HepG2 (cell line): ENCODE results near the gene EEFSEC. TPM values are rescaled to one million over a fixed set of nuclear protein-coding genes. Genes with fewer than 3 reads are reported as not detected.

Source experiments
- ATAC-seq: fragments of 200-7000 bp; cut with Tn5 transposase; 3 replicates; pipeline ENCODE4 v1.9.1; 2020; ENCODE audit warnings: mild to moderate bottlenecking, moderate library complexity
- BruUV-seq: library from RNA; stranded (reverse); fragments of 400-500 nt; replicated peaks from 2 replicates; lab custom pipeline; 2021; lab: Mats Ljungman, UMichigan
- CTCF ChIA-PET: fragments of 300-600 bp; formaldehyde crosslinking; extraction: SDS; loops from one replicate; lab custom pipeline; 2021; ENCODE audit warnings: low total read pairs, inconsistent platforms, low intra/inter-chr PET ratio; lab: Yijun Ruan, JAX
- POLR2A ChIA-PET: fragments of 350-600 bp; sonication (Branson Sonifier 250); formaldehyde crosslinking; loops from one replicate; lab custom pipeline; 2020; ENCODE audit warnings: antibody characterized with exemption, inconsistent platforms; lab: Yijun Ruan, JAX
- DNase-seq: peaks from one replicate; pipeline ENCODE4 v3.0.0-alpha.2; 2015; ENCODE audit warnings: low spot score
- FAIRE-seq: peaks from 3 replicates; lab custom pipeline; 2011; peaks lifted over from hg19 to GRCh38; lab: Jason Lieb, UNC
- H2AFZ ChIP-seq: one replicate; pipeline ENCODE4 v1.6.1; 2011; ENCODE audit warnings: low read length, inconsistent platforms
- H3K27ac ChIP-seq: fragments of 300-600 bp; 3 replicates; pipeline ENCODE4 v1.8.0; 2011; ENCODE audit warnings: mixed run types, mild to moderate bottlenecking, mixed read lengths, low read length, inconsistent platforms; ENCODE audit not compliant: insufficient read depth; ENCODE audit errors: extremely low read length
- H3K27me3 ChIP-seq, 2 experiments: fragments of 200-600 bp in 1 of 2; 2 replicates in 1 of 2; 3 replicates in 1 of 2; pipeline versions ENCODE4 v1.6.0 to v1.8.0; 2011; ENCODE audit warnings: low read length in 2 of 2, mild to moderate bottlenecking in 2 of 2, moderate library complexity in 2 of 2, inconsistent platforms in 1 of 2; ENCODE audit not compliant: insufficient read depth in 2 of 2, control insufficient read depth in 1 of 2
- H3K36me3 ChIP-seq, 2 experiments: fragments of 200-600 bp in 1 of 2; replicated peaks in 1 of 2; 2 replicates in 1 of 2; 3 replicates in 1 of 2; pipeline versions ENCODE4 v1.5.1 to v1.8.0; 2011; ENCODE audit warnings: low read length in 2 of 2, inconsistent platforms in 1 of 2; ENCODE audit not compliant: insufficient read depth in 2 of 2, control insufficient read depth in 1 of 2
- H3K4me1 ChIP-seq: 2 replicates; pipeline ENCODE4 v1.5.1; 2012; ENCODE audit warnings: low read length, inconsistent platforms; ENCODE audit not compliant: insufficient read depth
- H3K4me2 ChIP-seq: 2 replicates; pipeline ENCODE4 v1.6.0; 2011; ENCODE audit warnings: low read depth, low read length, inconsistent platforms
- H3K4me3 ChIP-seq, 3 experiments: fragments of 200-600 bp in 1 of 3; sonication (generic), shearing (Covaris generic) in 1 of 3; replicated peaks in 1 of 3; 2 replicates each; pipeline ENCODE4 v1.5.1; 2011 to 2016; ENCODE audit warnings: low read length in 3 of 3, inconsistent platforms in 2 of 3, low read depth in 2 of 3, mild to moderate bottlenecking in 2 of 3, control low read depth in 1 of 3, mixed read lengths in 1 of 3; ENCODE audit not compliant: insufficient read depth in 1 of 3
- H3K79me2 ChIP-seq: one replicate; pipeline ENCODE4 v1.6.1; 2011; ENCODE audit warnings: low read length, inconsistent platforms; ENCODE audit not compliant: insufficient read depth
- H3K9ac ChIP-seq: 2 replicates; pipeline ENCODE4 v1.6.0; 2011; ENCODE audit warnings: mild to moderate bottlenecking, low read depth, low read length, inconsistent platforms; ENCODE audit not compliant: insufficient read depth
- H3K9me3 ChIP-seq: 2 replicates; pipeline ENCODE4 v1.5.1; 2012; ENCODE audit warnings: mild to moderate bottlenecking, low read length
- H4K20me1 ChIP-seq: 2 replicates; pipeline ENCODE4 v1.6.0; 2011; ENCODE audit warnings: inconsistent platforms, mild to moderate bottlenecking, low read length, moderate library complexity; ENCODE audit not compliant: insufficient read depth
- ELF1 ChIP-seq: sonication (generic); formaldehyde crosslinking; IDR thresholded peaks from 2 replicates; pipeline ENCODE4 v1.4.0; 2020; ENCODE audit warnings: missing genetic modification reagents
- ETV6 ChIP-seq: sonication (generic); formaldehyde crosslinking; conservative IDR thresholded peaks from 2 replicates; pipeline ENCODE4 v1.4.0; 2020; ENCODE audit warnings: missing genetic modification reagents
- FOXA1 ChIP-seq, 2 experiments: fragments of 450-650 bp in 1 of 2; sonication (generic) in 1 of 2; formaldehyde crosslinking in 1 of 2; IDR thresholded peaks; 2 replicates each; pipeline versions ENCODE4 v1.4.0 to v1.6.1; 2016 to 2020; ENCODE audit warnings: missing genetic modification reagents in 1 of 2
- HOMEZ ChIP-seq: IDR thresholded peaks from 2 replicates; pipeline ENCODE4 v1.6.1; 2016; ENCODE audit warnings: low read depth
- MTF2 ChIP-seq: sonication (generic); formaldehyde crosslinking; IDR thresholded peaks from 2 replicates; pipeline ENCODE4 v1.5.0; 2020; ENCODE audit warnings: missing genetic modification reagents, borderline replicate concordance
- ZBTB7A ChIP-seq: sonication (generic); formaldehyde crosslinking; IDR thresholded peaks from 2 replicates; pipeline ENCODE4 v1.8.0; 2022; ENCODE audit warnings: mild to moderate bottlenecking, missing genetic modification reagents
- ZBTB8A ChIP-seq: sonication (generic); formaldehyde crosslinking; IDR thresholded peaks from 2 replicates; pipeline ENCODE4 v1.4.0; 2020; ENCODE audit warnings: mild to moderate bottlenecking, low read depth, missing genetic modification reagents, borderline replicate concordance
- WGBS: methylation state at CpG from one replicate; pipeline ENCODE4 v1.1.6; 2017; ENCODE audit warnings: low lambda C conversion rate; 5-methylcytosine and 5-hydroxymethylcytosine counted together
- in situ Hi-C: cut with HindIII; loops from 2 replicates; pipeline ENCODE4 v1.10.0; 2017; ENCODE audit warnings: low pct_unique_long_range_greater_than_20kb; ENCODE audit not compliant: extremely low pct_ligation_motif_present
- intact Hi-C: fragments of 100-400 bp; cut with micrococcal nuclease; formaldehyde crosslinking; loops from one replicate; pipeline ENCODE4 v1.10.0; 2022; ENCODE audit not compliant: unreplicated experiment
- polyA plus RNA-seq, 8 experiments: library from polyadenylated mRNA; depleted of rRNA in 3 of 8; stranded (reverse) in 7 of 8; unstranded in 1 of 8; fragments of >200 nt; fragmentation: Illumina TruSeq in 4 of 8; extraction: Trizol in 4 of 8; gene quantifications; 2 replicates each; pipeline versions ENCODE4 v1.2.1 to v1.2.3, GENCODE V29; 2011 to 2016; ENCODE audit warnings: low read depth in 4 of 8, missing spikeins in 1 of 8, mixed read lengths in 1 of 8; ENCODE audit not compliant: insufficient read depth in 1 of 8
- total RNA-seq, 5 experiments: library from RNA; depleted of rRNA; stranded (reverse); fragments of >200 nt; fragmentation: Illumina TruSeq; extraction: Trizol; gene quantifications; 2 replicates each; pipeline ENCODE4 v1.2.3, GENCODE V29; 2016; ENCODE audit warnings: low read depth in 1 of 5
- TF ChIP-seq, protein P1 (sequence below): sonication (generic); formaldehyde crosslinking; IDR thresholded peaks from 2 replicates; pipeline ENCODE4 v1.4.0; 2020; ENCODE audit warnings: mild to moderate bottlenecking, missing genetic modification reagents
- TF ChIP-seq, protein P2 (sequence below): sonication (generic); formaldehyde crosslinking; IDR thresholded peaks from 2 replicates; pipeline ENCODE4 v1.4.0; 2020; ENCODE audit warnings: missing genetic modification reagents
- TF ChIP-seq, protein P3 (sequence below): sonication (generic); formaldehyde crosslinking; IDR thresholded peaks from 2 replicates; pipeline ENCODE4 v1.4.0; 2020; ENCODE audit warnings: missing genetic modification reagents, mild to moderate bottlenecking, borderline replicate concordance
- TF ChIP-seq, protein P4 (sequence below): sonication (generic); formaldehyde crosslinking; IDR thresholded peaks from 2 replicates; pipeline ENCODE4 v1.9.0; 2021; ENCODE audit warnings: missing genetic modification reagents, mild to moderate bottlenecking, borderline replicate concordance

EEFSEC gene
- total and polyA plus RNA-seq, 2 of the 13 experiments (the other 11 are each of a cell fraction or from before 2014, with no cell fraction given), result 6.4 to 24.2 TPM

DNA sequence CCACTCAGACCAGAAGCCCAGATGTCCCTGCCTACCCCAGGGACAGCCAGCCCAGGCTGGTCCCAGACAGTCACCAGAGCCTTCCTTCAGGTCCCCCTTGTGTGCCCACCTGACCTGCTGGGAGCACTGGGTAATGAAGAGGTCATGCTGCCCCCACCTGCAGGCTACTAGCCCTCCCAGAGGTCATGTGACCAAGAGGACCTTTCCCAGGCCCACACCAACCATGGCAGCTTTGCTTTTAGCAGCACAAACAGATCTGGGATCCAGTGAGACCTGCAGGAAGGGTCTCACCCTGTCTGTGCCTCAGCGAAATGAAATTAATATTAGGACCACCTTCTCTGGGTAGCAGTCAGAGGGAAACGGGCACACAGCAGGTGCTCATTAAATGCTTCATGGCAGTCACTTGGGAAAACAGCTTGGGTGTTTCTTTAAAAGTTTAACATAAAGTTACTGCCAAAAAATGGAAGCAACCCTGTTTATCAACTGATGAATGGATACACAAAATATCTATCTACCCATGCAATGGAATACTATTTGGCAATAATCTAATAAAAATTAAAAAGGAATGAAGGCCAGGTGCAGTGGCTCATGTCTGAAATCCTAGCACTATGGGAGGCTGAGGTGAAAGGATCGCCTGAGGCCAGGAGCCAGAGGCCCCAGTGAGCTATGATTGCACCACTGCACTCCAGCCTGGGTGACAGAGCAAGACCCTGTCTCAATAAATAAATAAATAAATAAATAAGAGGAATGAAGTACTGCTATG lies 269.7 kb downstream of the EEFSEC start (continued):
- TF ChIP-seq, protein P1, sequence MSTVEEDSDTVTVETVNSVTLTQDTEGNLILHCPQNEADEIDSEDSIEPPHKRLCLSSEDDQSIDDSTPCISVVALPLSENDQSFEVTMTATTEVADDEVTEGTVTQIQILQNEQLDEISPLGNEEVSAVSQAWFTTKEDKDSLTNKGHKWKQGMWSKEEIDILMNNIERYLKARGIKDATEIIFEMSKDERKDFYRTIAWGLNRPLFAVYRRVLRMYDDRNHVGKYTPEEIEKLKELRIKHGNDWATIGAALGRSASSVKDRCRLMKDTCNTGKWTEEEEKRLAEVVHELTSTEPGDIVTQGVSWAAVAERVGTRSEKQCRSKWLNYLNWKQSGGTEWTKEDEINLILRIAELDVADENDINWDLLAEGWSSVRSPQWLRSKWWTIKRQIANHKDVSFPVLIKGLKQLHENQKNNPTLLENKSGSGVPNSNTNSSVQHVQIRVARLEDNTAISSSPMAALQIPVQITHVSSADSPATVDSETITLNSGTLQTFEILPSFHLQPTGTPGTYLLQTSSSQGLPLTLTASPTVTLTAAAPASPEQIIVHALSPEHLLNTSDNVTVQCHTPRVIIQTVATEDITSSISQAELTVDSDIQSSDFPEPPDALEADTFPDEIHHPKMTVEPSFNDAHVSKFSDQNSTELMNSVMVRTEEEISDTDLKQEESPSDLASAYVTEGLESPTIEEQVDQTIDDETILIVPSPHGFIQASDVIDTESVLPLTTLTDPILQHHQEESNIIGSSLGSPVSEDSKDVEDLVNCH (CRISPR knock-in tag), result no peak

- H3K4me2 ChIP-seq, result no peak overlapping the region
- H3K27me3 ChIP-seq, result peaks cover 0 to 13% of the 10 kb centered on the region in 2 experiments; a peak in 3 of 5 replicates
- POLR2A ChIA-PET, result no interaction called here
- CTCF ChIA-PET, result no interaction called here
- H3K9me3 ChIP-seq, result no peaks in the 10 kb centered on the region
- H3K4me3 ChIP-seq, result no peak overlapping the region
- no peak overlapping the region for H3K9ac ChIP-seq
- H2AFZ ChIP-seq, result no peak overlapping the region
- no peaks in the 10 kb centered on the region for H4K20me1 ChIP-seq
- FAIRE-seq (no peak), DNase-seq (no peak), ATAC-seq (no peak)
- H3K27ac ChIP-seq, result no peak overlapping the region
- no peaks in the 10 kb centered on the region for H3K36me3 ChIP-seq
- intact Hi-C loops, result loop anchor here (10.0 kb wide), 1 partner anchor 161 kb away; no protein-coding TSS in a partner anchor
- H3K4me1 ChIP-seq, result peaks cover 25% of the 10 kb centered on the region
- no TSS peak for BruUV-seq
- H3K79me2 ChIP-seq, result no peaks in the 10 kb centered on the region
- 64% methylated on average over 3 of the region's 7 CpGs for WGBS
- in situ Hi-C loops, result no loop called here
- no peak for TF ChIP-seq ZBTB8A (CRISPR knock-in tag)
- TF ChIP-seq ETV6, result no peak
- TF ChIP-seq ZBTB7A (CRISPR knock-in tag), result no peak
- TF ChIP-seq FOXA1 (IDR thresholded peaks at IDR 0.05), result no peak
- no peak for TF ChIP-seq FOXA1 (CRISPR knock-in tag; IDR thresholded peaks at IDR 0.05)
- TF ChIP-seq ELF1 (CRISPR knock-in tag), result no peak
- TF ChIP-seq, protein P2, sequence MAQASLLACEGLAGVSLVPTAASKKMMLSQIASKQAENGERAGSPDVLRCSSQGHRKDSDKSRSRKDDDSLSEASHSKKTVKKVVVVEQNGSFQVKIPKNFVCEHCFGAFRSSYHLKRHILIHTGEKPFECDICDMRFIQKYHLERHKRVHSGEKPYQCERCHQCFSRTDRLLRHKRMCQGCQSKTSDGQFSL (CRISPR knock-in tag), result no peak
- TF ChIP-seq, protein P3, sequence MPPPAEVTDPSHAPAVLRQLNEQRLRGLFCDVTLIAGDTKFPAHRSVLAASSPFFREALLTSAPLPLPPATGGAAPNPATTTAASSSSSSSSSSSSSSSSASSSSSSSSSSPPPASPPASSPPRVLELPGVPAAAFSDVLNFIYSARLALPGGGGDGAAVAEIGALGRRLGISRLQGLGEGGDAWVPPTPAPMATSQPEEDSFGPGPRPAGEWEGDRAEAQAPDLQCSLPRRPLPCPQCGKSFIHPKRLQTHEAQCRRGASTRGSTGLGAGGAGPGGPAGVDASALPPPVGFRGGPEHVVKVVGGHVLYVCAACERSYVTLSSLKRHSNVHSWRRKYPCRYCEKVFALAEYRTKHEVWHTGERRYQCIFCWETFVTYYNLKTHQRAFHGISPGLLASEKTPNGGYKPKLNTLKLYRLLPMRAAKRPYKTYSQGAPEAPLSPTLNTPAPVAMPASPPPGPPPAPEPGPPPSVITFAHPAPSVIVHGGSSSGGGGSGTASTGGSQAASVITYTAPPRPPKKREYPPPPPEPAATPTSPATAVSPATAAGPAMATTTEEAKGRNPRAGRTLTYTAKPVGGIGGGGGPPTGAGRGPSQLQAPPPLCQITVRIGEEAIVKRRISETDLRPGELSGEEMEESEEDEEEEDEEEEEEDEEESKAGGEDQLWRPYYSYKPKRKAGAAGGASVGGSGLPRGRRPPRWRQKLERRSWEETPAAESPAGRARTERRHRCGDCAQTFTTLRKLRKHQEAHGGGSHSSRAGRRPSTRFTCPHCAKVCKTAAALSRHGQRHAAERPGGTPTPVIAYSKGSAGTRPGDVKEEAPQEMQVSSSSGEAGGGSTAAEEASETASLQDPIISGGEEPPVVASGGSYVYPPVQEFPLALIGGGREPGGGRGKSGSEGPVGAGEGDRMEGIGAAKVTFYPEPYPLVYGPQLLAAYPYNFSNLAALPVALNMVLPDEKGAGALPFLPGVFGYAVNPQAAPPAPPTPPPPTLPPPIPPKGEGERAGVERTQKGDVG (CRISPR knock-in tag), result no peak
- TF ChIP-seq MTF2 (CRISPR knock-in tag), result no peak
- no peak for TF ChIP-seq HOMEZ (CRISPR knock-in tag)
- TF ChIP-seq, protein P4, sequence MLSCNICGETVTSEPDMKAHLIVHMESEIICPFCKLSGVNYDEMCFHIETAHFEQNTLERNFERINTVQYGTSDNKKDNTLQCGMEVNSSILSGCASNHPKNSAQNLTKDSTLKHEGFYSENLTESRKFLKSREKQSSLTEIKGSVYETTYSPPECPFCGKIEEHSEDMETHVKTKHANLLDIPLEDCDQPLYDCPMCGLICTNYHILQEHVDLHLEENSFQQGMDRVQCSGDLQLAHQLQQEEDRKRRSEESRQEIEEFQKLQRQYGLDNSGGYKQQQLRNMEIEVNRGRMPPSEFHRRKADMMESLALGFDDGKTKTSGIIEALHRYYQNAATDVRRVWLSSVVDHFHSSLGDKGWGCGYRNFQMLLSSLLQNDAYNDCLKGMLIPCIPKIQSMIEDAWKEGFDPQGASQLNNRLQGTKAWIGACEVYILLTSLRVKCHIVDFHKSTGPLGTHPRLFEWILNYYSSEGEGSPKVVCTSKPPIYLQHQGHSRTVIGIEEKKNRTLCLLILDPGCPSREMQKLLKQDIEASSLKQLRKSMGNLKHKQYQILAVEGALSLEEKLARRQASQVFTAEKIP (CRISPR knock-in tag), result no peak
Measured at GRCh38 chr3:128423525-128424147, 270.4 kb downstream of the EEFSEC start.
